ENCODE data around the gene SGCG.

- TF ChIP-seq CTCF (conservative IDR thresholded peaks at IDR 0.05 in 1 of 2, IDR thresholded peaks at IDR 0.05 in 1 of 2; ENCODE audit: extremely low read depth in 1 of 2, insufficient read depth in 1 of 2, low read depth in 1 of 2, low read length in 2 of 2) (no peak), EZH2 (IDR thresholded peaks at IDR 0.05; ENCODE audit: borderline replicate concordance, low read length) (no peak)
These were observed 184.9 kb downstream of the SGCG start for GRCh38 chr13:23365652-23366051.

Data from mammary epithelial cell (primary cell).